Neural progenitor cell (in vitro differentiated cells): ENCODE results near the gene SNTA1.
"Not testable (repeated sequence)": the region's sequence is repeated elsewhere in the genome, so short reads cannot be mapped to it uniquely, and the experiment has no call there.

Source experiments
- EZH2 ChIP-seq: fragments of 200-600 bp; sonication (generic); IDR thresholded peaks from 2 replicates; pipeline ENCODE4 v1.6.1; 2017; ENCODE audit warnings: antibody characterized with exemption, mild to moderate bottlenecking, moderate library complexity
- EZH2phosphoT487 ChIP-seq: fragments of 200-600 bp; sonication (generic); IDR thresholded peaks from 2 replicates; pipeline ENCODE4 v1.6.1; 2017; ENCODE audit warnings: antibody characterized with exemption
- TF ChIP-seq, protein P1 (sequence below): fragments of 200-600 bp; sonication (generic); IDR thresholded peaks from 2 replicates; pipeline ENCODE4 v1.5.1; 2017; ENCODE audit warnings: antibody characterized with exemption, mild to moderate bottlenecking

DNA sequence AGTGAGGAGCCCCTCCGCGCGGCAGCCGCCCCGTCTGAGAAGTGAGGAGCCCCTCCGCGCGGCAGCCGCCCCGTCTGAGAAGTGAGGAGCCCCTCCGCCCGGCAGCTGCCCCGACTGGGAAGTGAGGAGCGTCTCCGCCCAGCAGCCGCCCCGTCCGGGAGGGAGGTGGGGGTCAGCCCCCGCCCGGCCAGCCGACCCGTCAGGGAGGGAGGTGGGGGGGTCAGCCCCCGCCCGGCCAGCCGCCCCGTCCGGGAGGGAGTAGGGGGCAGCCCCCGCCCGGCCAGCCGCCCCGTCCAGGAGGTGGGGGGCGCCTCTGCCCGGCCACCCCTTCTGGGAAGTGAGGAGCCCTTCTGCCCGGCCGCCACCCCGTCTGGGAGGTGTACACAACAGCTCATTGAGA, 54.2 kb downstream of the SNTA1 start:
- TF ChIP-seq, protein P1, sequence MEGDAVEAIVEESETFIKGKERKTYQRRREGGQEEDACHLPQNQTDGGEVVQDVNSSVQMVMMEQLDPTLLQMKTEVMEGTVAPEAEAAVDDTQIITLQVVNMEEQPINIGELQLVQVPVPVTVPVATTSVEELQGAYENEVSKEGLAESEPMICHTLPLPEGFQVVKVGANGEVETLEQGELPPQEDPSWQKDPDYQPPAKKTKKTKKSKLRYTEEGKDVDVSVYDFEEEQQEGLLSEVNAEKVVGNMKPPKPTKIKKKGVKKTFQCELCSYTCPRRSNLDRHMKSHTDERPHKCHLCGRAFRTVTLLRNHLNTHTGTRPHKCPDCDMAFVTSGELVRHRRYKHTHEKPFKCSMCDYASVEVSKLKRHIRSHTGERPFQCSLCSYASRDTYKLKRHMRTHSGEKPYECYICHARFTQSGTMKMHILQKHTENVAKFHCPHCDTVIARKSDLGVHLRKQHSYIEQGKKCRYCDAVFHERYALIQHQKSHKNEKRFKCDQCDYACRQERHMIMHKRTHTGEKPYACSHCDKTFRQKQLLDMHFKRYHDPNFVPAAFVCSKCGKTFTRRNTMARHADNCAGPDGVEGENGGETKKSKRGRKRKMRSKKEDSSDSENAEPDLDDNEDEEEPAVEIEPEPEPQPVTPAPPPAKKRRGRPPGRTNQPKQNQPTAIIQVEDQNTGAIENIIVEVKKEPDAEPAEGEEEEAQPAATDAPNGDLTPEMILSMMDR, result not testable (repeated sequence)
- TF ChIP-seq EZH2, EZH2phosphoT487: not testable (repeated sequence)
